NB4 (cell line): ENCODE results near the gene CDHR3.

Experiments used
- CTCF ChIP-seq: IDR thresholded peaks from one replicate; pipeline ENCODE4 v1.5.1; 2012; ENCODE audit warnings: low read depth, low read length
- MAX ChIP-seq: IDR thresholded peaks from 2 replicates; pipeline ENCODE4 v1.6.1; 2011; ENCODE audit warnings: low read depth, low read length
- POLR2A ChIP-seq: IDR thresholded peaks from 2 replicates; pipeline ENCODE4 v1.6.1; 2011; ENCODE audit warnings: mild to moderate bottlenecking; ENCODE audit not compliant: insufficient read length; ENCODE audit errors: extremely low read depth

GRCh38 chr7:105996860-105997737 is 34.0 kb downstream of the CDHR3 start:
- no peak for TF ChIP-seq CTCF
- no peak for TF ChIP-seq POLR2A
- TF ChIP-seq MAX: no peak
